Uterus (tissue), 2 donors: ENCODE results near the gene RASD2.

ENCODE experiments used
- CTCF ChIP-seq, 4 experiments: fragments of 200-600 bp in 2 of 4; fragments of 450-650 bp in 2 of 4; sonication (generic) in 2 of 4; IDR thresholded peaks; one replicate each; pipeline ENCODE4 v1.5.1; 2016 to 2019; ENCODE audit warnings: antibody characterized with exemption in 4 of 4, mild to moderate bottlenecking in 2 of 4, moderate library complexity in 1 of 4
- POLR2A ChIP-seq, 2 donors: fragments of 450-650 bp; IDR thresholded peaks; one replicate each; pipeline ENCODE4 v1.6.1; 2016; ENCODE audit warnings: antibody characterized with exemption in 2 of 2, mild to moderate bottlenecking in 1 of 2, moderate library complexity in 1 of 2

- TF ChIP-seq CTCF (IDR thresholded peaks at IDR 0.05) (no peak), POLR2A (IDR thresholded peaks at IDR 0.05) (no peak)
Measured at GRCh38 chr22:35542939-35543516, 2.4 kb downstream of the RASD2 start.
